ENCODE measurements around the gene C17orf67.

Gene C17orf67

DNA sequence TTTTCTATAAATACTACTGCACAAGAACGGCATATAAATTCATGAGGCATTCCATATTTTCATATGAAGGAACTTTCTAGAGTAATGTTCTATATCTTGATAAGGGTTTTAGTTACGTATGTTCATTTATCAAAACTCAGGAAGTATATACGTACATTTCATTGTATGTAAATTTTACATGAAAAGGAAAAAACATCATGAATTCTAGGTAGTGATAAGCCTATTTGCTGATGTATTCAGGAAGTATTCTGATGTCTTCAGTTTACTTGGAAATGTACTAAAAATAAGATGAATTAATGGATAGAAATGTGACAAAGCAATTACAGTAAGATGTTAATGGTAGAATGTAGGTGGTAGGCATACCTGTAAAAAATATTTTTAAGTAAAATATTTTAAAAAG lies 5.0 kb upstream of the C17orf67 start:
- POLR2A ChIA-PET (ENCODE audit: low non-redundant PET), result no interaction called here
- H3K27ac ChIP-seq, result no peak overlapping the region
- TF ChIP-seq, protein P1, sequence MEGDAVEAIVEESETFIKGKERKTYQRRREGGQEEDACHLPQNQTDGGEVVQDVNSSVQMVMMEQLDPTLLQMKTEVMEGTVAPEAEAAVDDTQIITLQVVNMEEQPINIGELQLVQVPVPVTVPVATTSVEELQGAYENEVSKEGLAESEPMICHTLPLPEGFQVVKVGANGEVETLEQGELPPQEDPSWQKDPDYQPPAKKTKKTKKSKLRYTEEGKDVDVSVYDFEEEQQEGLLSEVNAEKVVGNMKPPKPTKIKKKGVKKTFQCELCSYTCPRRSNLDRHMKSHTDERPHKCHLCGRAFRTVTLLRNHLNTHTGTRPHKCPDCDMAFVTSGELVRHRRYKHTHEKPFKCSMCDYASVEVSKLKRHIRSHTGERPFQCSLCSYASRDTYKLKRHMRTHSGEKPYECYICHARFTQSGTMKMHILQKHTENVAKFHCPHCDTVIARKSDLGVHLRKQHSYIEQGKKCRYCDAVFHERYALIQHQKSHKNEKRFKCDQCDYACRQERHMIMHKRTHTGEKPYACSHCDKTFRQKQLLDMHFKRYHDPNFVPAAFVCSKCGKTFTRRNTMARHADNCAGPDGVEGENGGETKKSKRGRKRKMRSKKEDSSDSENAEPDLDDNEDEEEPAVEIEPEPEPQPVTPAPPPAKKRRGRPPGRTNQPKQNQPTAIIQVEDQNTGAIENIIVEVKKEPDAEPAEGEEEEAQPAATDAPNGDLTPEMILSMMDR (conservative IDR thresholded peaks at IDR 0.05; ENCODE audit: low read depth), result no peak
- CTCF ChIA-PET, result interaction anchor here (0.6 kb wide), 1 partner anchor 43 kb away, joined by 3 read pairs; no protein-coding TSS in a partner anchor
- no peak for DNase-seq (ENCODE audit: low spot score)

DNA sequence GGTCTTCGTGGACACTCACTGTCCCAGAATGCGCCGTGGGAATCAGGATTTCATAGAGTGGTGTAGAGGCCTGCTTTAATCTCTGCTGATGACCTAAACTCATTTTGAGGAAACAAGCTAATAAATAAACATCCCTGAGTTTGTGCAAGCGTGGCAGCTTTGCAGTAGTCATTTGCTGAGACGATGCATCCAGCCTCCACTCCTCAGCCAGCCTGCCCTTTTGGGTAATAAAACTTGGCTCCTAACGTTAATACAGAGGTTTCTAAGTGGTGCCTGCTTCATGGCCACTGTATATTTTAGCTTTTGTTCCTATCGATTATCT lies 1.5 kb upstream of the C17orf67 start:
- CTCF ChIA-PET, result interaction anchor here (0.6 to 1.6 kb wide), 3 partner anchors 16 to 125 kb away, joined by 3 to 5 read pairs (median 4); partner anchors contain the start of gene COIL
- POLR2A ChIA-PET (ENCODE audit: low non-redundant PET), result no interaction called here
- TF ChIP-seq, protein P1 (conservative IDR thresholded peaks at IDR 0.05; ENCODE audit: low read depth), result no peak
- peak overlapping the region; percentile 90 for H3K27ac ChIP-seq
- no peak for DNase-seq (ENCODE audit: low spot score)

DNA sequence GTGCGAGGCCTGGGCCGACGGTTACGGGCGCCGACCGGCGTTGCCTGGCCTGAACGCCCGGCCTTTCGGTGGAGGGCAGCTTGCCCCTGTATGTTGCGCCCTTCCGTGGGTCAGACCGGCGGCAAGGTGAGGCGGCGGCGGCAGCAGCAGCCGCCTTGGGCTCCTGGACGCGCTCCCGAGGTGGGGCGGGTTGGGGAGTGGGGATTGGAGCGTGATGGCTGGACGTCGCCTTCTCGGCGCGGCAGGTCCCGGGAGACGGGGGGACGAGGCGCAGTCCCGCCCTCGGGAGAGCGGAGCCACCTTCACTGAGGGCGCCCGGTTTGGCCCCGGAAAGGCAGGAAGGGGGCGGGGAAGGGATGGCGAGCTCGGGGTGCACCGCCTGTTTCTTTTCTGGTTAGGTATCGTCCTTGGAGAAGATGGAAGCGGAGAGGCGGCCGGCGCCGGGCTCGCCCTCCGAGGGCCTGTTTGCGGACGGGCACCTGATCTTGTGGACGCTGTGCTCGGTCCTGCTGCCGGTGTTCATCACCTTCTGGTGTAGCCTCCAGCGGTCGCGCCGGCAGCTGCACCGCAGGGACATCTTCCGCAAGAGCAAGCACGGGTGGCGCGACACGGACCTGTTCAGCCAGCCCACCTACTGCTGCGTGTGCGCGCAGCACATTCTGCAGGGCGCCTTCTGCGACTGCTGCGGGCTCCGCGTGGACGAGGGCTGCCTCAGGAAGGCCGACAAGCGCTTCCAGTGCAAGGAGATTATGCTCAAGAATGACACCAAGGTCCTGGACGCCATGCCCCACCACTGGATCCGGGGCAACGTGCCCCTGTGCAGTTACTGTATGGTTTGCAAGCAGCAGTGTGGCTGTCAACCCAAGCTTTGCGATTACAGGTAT lies 902 bp upstream of the C17orf67 start:
- ChIA-PET POLR2A (ENCODE audit: low non-redundant PET) (no interaction called here), CTCF (interaction anchor here (0.6 to 1.6 kb wide), 4 partner anchors 15 to 126 kb away, joined by 3 to 5 read pairs (median 4); partner anchors contain the start of gene COIL)
- TF ChIP-seq, protein P1 (conservative IDR thresholded peaks at IDR 0.05; ENCODE audit: low read depth), result peak; percentile 28
- peak; percentile 32 for DNase-seq (ENCODE audit: low spot score)
- peak overlapping the region; percentile 90 for H3K27ac ChIP-seq

DNA sequence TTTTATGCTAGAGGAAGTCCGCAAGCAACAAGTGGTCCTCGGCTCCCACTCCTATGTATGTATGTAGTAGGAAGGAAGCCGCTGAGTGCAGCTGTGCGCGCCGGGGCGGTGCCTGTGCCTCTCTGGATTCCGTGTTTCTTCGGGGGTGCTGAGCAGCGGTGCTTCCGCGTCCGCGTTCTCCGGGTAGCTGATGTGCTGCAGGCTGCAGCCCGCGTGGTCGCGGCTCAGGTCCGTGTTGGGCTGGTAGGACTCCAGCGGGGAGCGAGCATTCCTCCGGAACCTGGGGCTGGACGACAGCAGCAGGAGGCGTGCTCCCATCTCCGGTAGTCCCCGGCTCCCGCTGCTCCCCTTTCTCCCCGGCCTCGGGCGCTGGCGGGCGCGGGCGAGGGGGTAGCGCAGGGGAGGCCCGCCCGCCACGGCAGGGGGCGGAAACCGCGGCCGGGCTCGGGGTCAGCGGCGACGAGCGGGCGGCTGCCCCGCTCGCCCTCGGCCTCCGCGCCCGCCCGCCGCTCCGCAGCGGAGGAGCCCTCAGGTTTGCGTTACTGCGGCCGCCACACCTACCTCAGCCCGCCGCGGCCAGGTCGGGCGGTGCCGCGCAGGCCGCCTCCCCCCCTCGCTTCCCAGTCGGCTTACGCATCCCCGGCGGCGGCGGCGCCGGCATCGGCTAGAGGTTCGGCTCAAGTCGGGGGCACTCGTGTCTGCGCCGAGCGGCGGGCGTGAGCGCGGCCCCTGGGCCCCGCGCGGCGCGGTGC lies 487 bp downstream of the C17orf67 start:
- ChIA-PET POLR2A (ENCODE audit: low non-redundant PET) (no interaction called here), CTCF (interaction anchor here (0.6 kb wide), 1 partner anchor 25 kb away, joined by 3 read pairs; no protein-coding TSS in a partner anchor)
- DNase-seq (ENCODE audit: low spot score), result peak; percentile 68

DNA sequence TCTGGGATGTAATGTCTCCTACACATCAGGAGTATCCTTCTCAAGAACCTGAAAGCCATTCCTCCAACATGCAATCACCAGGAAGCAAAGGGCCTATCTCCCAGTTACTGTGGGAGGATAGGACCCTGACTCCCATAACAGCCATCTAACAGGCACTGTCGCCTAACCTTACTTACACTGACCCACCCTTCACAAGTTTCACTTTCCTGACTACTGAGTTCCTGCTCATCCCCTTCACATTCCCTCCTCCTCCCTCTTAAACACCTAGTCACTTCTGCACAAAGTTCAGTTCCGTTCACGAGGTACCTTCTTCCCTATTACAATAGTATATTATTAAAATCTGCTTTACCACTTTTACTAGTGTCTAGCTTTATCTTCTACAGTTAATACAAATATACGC lies 1.3 kb downstream of the C17orf67 start:
- ChIA-PET POLR2A (ENCODE audit: low non-redundant PET) (no interaction called here), CTCF (interaction anchor here (0.6 to 1.2 kb wide), 2 partner anchors 13 to 915 kb away, joined by 3 read pairs; no protein-coding TSS in a partner anchor)
- DNase-seq (ENCODE audit: low spot score), result no peak
- H3K27ac ChIP-seq, result no peak overlapping the region
- TF ChIP-seq, protein P1 (conservative IDR thresholded peaks at IDR 0.05; ENCODE audit: low read depth), result no peak

More for the DNA sequence above, 487 bp downstream of the C17orf67 start:
- TF ChIP-seq, protein P1 (conservative IDR thresholded peaks at IDR 0.05; ENCODE audit: low read depth), result no peak
- H3K27ac ChIP-seq, result peak overlapping the region; percentile 90

DNA sequence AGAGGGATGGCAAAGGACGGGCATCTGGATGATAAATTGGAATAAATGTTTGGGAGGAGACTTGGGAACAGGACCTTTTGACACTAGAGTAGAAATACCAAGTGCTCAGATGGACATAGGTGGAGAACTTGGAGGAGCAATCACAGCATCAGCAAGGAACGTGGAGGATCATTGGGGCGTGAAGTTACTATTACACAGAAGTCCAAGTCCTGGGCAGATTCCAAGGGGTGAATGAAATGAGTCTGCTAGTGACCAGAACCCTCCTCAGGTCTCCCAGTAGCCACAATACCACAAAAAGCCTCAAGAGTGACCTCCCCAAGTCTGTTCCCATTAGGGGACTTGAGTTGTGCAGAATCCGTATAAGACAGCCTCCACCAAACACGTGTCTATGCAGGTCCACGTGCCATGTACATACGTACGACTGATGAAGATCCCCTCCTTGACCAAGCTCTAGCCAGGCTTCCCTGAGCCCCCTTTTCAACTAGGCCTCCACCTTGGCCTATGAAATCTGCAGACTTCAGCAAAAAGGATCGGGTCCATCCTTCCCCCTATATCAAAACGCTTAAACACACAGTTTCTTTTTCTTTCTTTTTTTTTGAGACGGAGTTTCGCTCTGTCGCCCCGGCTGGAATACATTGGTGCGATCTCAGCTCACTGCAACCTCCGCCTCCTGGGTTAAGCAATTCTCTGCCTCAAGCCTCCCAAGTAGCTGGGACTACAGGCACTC lies 2.2 kb downstream of the C17orf67 start:
- TF ChIP-seq, protein P1 (conservative IDR thresholded peaks at IDR 0.05; ENCODE audit: low read depth), result no peak
- ChIA-PET CTCF (interaction anchor here (1.2 kb wide), 1 partner anchor 12 kb away, joined by 3 read pairs; no protein-coding TSS in a partner anchor), POLR2A (ENCODE audit: low non-redundant PET) (no interaction called here)
- DNase-seq (ENCODE audit: low spot score), result no peak
- H3K27ac ChIP-seq, result no peak overlapping the region
